ENCODE results near the gene MYH13.

DNA sequence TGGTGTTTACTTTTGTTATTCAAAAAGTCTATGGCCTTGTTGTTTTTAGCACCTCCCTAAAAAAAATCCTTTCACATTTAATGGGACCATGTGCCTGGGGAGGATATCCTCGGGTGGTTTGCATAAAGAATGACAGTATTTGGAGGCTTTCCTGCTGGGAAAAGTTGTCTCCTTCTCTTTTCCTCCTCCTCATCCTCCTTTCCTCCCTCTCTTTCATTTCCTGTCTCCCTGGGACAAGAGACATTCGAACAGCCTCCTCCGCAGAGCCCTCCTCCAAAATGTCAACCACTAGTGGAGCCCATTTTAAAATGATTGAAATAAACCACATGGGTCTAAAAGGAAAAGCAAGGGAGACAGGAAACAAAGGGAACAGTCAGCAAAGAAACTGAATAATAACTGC, 67.4 kb downstream of the MYH13 start:
- TF ChIP-seq, protein P1, sequence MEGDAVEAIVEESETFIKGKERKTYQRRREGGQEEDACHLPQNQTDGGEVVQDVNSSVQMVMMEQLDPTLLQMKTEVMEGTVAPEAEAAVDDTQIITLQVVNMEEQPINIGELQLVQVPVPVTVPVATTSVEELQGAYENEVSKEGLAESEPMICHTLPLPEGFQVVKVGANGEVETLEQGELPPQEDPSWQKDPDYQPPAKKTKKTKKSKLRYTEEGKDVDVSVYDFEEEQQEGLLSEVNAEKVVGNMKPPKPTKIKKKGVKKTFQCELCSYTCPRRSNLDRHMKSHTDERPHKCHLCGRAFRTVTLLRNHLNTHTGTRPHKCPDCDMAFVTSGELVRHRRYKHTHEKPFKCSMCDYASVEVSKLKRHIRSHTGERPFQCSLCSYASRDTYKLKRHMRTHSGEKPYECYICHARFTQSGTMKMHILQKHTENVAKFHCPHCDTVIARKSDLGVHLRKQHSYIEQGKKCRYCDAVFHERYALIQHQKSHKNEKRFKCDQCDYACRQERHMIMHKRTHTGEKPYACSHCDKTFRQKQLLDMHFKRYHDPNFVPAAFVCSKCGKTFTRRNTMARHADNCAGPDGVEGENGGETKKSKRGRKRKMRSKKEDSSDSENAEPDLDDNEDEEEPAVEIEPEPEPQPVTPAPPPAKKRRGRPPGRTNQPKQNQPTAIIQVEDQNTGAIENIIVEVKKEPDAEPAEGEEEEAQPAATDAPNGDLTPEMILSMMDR (IDR thresholded peaks at IDR 0.05): no peak
- no peak for TF ChIP-seq ETV6 (CRISPR knock-in tag; IDR thresholded peaks at IDR 0.05)
- TF ChIP-seq, protein P2, sequence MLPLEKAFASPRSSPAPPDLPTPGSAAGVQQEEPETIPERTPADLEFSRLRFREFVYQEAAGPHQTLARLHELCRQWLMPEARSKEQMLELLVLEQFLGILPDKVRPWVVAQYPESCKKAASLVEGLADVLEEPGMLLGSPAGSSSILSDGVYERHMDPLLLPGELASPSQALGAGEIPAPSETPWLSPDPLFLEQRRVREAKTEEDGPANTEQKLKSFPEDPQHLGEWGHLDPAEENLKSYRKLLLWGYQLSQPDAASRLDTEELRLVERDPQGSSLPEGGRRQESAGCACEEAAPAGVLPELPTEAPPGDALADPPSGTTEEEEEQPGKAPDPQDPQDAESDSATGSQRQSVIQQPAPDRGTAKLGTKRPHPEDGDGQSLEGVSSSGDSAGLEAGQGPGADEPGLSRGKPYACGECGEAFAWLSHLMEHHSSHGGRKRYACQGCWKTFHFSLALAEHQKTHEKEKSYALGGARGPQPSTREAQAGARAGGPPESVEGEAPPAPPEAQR (CRISPR knock-in tag; IDR thresholded peaks at IDR 0.05): no peak
- TF ChIP-seq ZBTB21 (CRISPR knock-in tag; IDR thresholded peaks at IDR 0.05; ENCODE audit: borderline replicate concordance): no peak
- TF ChIP-seq MYBL2 (CRISPR knock-in tag; IDR thresholded peaks at IDR 0.05): no peak
- TF ChIP-seq, protein P3, sequence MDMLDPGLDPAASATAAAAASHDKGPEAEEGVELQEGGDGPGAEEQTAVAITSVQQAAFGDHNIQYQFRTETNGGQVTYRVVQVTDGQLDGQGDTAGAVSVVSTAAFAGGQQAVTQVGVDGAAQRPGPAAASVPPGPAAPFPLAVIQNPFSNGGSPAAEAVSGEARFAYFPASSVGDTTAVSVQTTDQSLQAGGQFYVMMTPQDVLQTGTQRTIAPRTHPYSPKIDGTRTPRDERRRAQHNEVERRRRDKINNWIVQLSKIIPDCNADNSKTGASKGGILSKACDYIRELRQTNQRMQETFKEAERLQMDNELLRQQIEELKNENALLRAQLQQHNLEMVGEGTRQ (CRISPR knock-in tag; IDR thresholded peaks at IDR 0.05): no peak
- TF ChIP-seq, protein P4, sequence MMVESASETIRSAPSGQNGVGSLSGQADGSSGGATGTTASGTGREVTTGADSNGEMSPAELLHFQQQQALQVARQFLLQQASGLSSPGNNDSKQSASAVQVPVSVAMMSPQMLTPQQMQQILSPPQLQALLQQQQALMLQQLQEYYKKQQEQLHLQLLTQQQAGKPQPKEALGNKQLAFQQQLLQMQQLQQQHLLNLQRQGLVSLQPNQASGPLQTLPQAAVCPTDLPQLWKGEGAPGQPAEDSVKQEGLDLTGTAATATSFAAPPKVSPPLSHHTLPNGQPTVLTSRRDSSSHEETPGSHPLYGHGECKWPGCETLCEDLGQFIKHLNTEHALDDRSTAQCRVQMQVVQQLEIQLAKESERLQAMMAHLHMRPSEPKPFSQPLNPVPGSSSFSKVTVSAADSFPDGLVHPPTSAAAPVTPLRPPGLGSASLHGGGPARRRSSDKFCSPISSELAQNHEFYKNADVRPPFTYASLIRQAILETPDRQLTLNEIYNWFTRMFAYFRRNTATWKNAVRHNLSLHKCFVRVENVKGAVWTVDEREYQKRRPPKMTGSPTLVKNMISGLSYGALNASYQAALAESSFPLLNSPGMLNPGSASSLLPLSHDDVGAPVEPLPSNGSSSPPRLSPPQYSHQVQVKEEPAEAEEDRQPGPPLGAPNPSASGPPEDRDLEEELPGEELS (CRISPR knock-in tag; IDR thresholded peaks at IDR 0.05): no peak
- TF ChIP-seq, protein P5, sequence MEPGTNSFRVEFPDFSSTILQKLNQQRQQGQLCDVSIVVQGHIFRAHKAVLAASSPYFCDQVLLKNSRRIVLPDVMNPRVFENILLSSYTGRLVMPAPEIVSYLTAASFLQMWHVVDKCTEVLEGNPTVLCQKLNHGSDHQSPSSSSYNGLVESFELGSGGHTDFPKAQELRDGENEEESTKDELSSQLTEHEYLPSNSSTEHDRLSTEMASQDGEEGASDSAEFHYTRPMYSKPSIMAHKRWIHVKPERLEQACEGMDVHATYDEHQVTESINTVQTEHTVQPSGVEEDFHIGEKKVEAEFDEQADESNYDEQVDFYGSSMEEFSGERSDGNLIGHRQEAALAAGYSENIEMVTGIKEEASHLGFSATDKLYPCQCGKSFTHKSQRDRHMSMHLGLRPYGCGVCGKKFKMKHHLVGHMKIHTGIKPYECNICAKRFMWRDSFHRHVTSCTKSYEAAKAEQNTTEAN (CRISPR knock-in tag; IDR thresholded peaks at IDR 0.05): no peak
- no peak for TF ChIP-seq JUN (CRISPR knock-in tag; IDR thresholded peaks at IDR 0.05)
